WTC11 (cell line): ENCODE data around the gene DUSP2. TPM values are rescaled to one million over a fixed set of nuclear protein-coding genes. Genes with fewer than 3 reads are reported as not detected.

ENCODE experiments used
- ATAC-seq: fragments of 200-7000 bp; cut with Tn5 transposase; 2 replicates; pipeline ENCODE4 v1.10.0; 2021; ENCODE audit warnings: mild to moderate bottlenecking, moderate library complexity
- CTCF ChIA-PET: fragments of 300-600 bp; sonication (Branson Sonifier 250); formaldehyde crosslinking; loops from one replicate; lab custom pipeline; 2021; ENCODE audit warnings: antibody characterized with exemption; lab: Charles Lee
- POLR2A ChIA-PET: fragments of 350-600 bp; sonication (Branson Sonifier 250); formaldehyde crosslinking; loops from one replicate; lab custom pipeline; 2021; ENCODE audit warnings: antibody characterized with exemption; lab: Charles Lee
- DNase-seq: peaks from one replicate; pipeline ENCODE4 v3.0.0; 2021; ENCODE audit warnings: low spot score
- H3K27ac Mint-ChIP-seq: 2 replicates; pipeline ENCODE4 v1.8.0; 2021; ENCODE audit warnings: mixed read lengths
- H3K27me3 Mint-ChIP-seq: 2 replicates; pipeline ENCODE4 v1.8.0; 2021; ENCODE audit warnings: low read depth, mild to moderate bottlenecking, moderate library complexity, mixed read lengths
- H3K36me3 Mint-ChIP-seq: 2 replicates; pipeline ENCODE4 v1.8.0; 2021; ENCODE audit warnings: mixed read lengths
- H3K4me1 Mint-ChIP-seq: 2 replicates; pipeline ENCODE4 v1.8.0; 2022; ENCODE audit warnings: mixed read lengths
- H3K4me3 Mint-ChIP-seq: 2 replicates; pipeline ENCODE4 v1.8.0; 2021; ENCODE audit warnings: mild to moderate bottlenecking, moderate library complexity, mixed read lengths
- H3K9me3 Mint-ChIP-seq: 2 replicates; pipeline ENCODE4 v1.8.0; 2021; ENCODE audit warnings: mixed read lengths
- AFF4 ChIP-seq: sonication (generic); formaldehyde crosslinking; IDR thresholded peaks from 2 replicates; pipeline ENCODE4 v1.8.1; 2023; ENCODE audit warnings: mild to moderate bottlenecking, missing genetic modification reagents, borderline replicate concordance
- EMX1 ChIP-seq: fragments of 250-450 bp; sonication (Bioruptor Pico); IDR thresholded peaks from 2 replicates; pipeline ENCODE4 v1.8.0; 2021; ENCODE audit warnings: mild to moderate bottlenecking
- ETV6 ChIP-seq: sonication (generic); formaldehyde crosslinking; IDR thresholded peaks from 2 replicates; pipeline ENCODE4 v1.8.1; 2022; ENCODE audit warnings: mild to moderate bottlenecking, missing genetic modification reagents
- FOXP4 ChIP-seq: sonication (generic); formaldehyde crosslinking; IDR thresholded peaks from 2 replicates; pipeline ENCODE4 v1.8.0; 2022; ENCODE audit warnings: mild to moderate bottlenecking, missing genetic modification reagents
- IRF1 ChIP-seq: sonication (generic); formaldehyde crosslinking; IDR thresholded peaks from 2 replicates; pipeline ENCODE4 v1.8.0; 2023; ENCODE audit warnings: missing genetic modification reagents
- IRF2 ChIP-seq: sonication (generic); formaldehyde crosslinking; IDR thresholded peaks from 2 replicates; pipeline ENCODE4 v1.8.0; 2022; ENCODE audit warnings: low read depth, missing genetic modification reagents, borderline replicate concordance
- MYBL2 ChIP-seq: sonication (generic); formaldehyde crosslinking; IDR thresholded peaks from 2 replicates; pipeline ENCODE4 v1.8.1; 2023; ENCODE audit warnings: mild to moderate bottlenecking, moderate library complexity, missing genetic modification reagents
- SP1 ChIP-seq: sonication (generic); formaldehyde crosslinking; conservative IDR thresholded peaks from 2 replicates; pipeline ENCODE4 v1.8.1; 2022; ENCODE audit warnings: missing genetic modification reagents
- TCF7 ChIP-seq: sonication (generic); formaldehyde crosslinking; IDR thresholded peaks from 2 replicates; pipeline ENCODE4 v1.8.0; 2022; ENCODE audit warnings: mild to moderate bottlenecking, low read depth, missing genetic modification reagents, moderate library complexity
- USF1 ChIP-seq: sonication (generic); formaldehyde crosslinking; IDR thresholded peaks from 2 replicates; pipeline ENCODE4 v1.8.0; 2022; ENCODE audit warnings: mild to moderate bottlenecking, missing genetic modification reagents
- ZNF317 ChIP-seq: sonication (generic); formaldehyde crosslinking; IDR thresholded peaks from 2 replicates; pipeline ENCODE4 v1.8.1; 2023; ENCODE audit warnings: low read depth, mild to moderate bottlenecking, moderate library complexity, missing genetic modification reagents, borderline replicate concordance
- total RNA-seq: library from RNA; stranded (reverse); gene quantifications from 3 replicates; pipeline ENCODE4 v1.2.3, GENCODE V29; 2021

The DUSP2 gene
- total RNA-seq, 1 experiment from 2014 or later: 4.7 TPM

- H3K4me3 Mint-ChIP-seq: peak overlapping the region; percentile 75
- H3K27ac Mint-ChIP-seq: no peak overlapping the region
Observed at GRCh38 chr2:96115631-96116423, 29.4 kb downstream of the DUSP2 start.

GRCh38 chr2:96114903-96115581 is 30.2 kb downstream of the DUSP2 start:
- H3K4me1 Mint-ChIP-seq: peaks cover 23% of the 10 kb centered on the region
- no peaks in the 10 kb centered on the region for H3K9me3 Mint-ChIP-seq
- no peaks in the 10 kb centered on the region for H3K36me3 Mint-ChIP-seq
- TF ChIP-seq EMX1: no peak
- DNase-seq: no peak
- no peak for ATAC-seq
- H3K4me3 Mint-ChIP-seq: peak overlapping the region; percentile 75
- peaks cover 37% of the 10 kb centered on the region for H3K27me3 Mint-ChIP-seq
- H3K27ac Mint-ChIP-seq: no peak overlapping the region
- CTCF ChIA-PET: interaction anchor here (1.2 to 4.3 kb wide), 4 partner anchors 23 to 152 kb away, joined by 7 to 49 read pairs (median 24); partner anchors contain the start of gene ASTL
- POLR2A ChIA-PET: no interaction called here

More at GRCh38 chr2:96115631-96116423, 29.4 kb downstream of the DUSP2 start:
- CTCF ChIA-PET: interaction anchor here (0.6 to 4.3 kb wide), 17 partner anchors 12 to 151 kb away, joined by 3 to 49 read pairs (median 7); partner anchors contain the start of genes ANKRD36C and ASTL
- TF ChIP-seq MYBL2 (CRISPR knock-in tag) (peak; percentile 81; the same call in 1 of the 2 replicates), IRF1 (peak; percentile 34; the same call in 1 of the 2 replicates), ZNF317 (CRISPR knock-in tag) (peak; percentile 69; the same call in 1 of the 2 replicates), TCF7 (CRISPR knock-in tag) (no peak), SP1 (no peak)
- ATAC-seq: peak; percentile 11
- H3K9me3 Mint-ChIP-seq: no peaks in the 10 kb centered on the region
- peaks cover 28% of the 10 kb centered on the region for H3K4me1 Mint-ChIP-seq
- no peak for DNase-seq
- POLR2A ChIA-PET: interaction anchor here (0.9 kb wide), 1 partner anchor 22 kb away, joined by 3 read pairs; the partner anchor contains the start of gene ASTL
- H3K27me3 Mint-ChIP-seq: peaks cover 37% of the 10 kb centered on the region
- H3K36me3 Mint-ChIP-seq: no peaks in the 10 kb centered on the region

- TF ChIP-seq FOXP4 (CRISPR knock-in tag) (no peak), ETV6 (CRISPR knock-in tag) (no peak), AFF4 (CRISPR knock-in tag) (no peak), MYBL2 (CRISPR knock-in tag) (no peak), USF1 (CRISPR knock-in tag) (no peak), IRF2 (no peak)
- POLR2A ChIA-PET: no interaction called here
- no peaks in the 10 kb centered on the region for H3K36me3 Mint-ChIP-seq
- no peak overlapping the region; the same call in 1 of the 2 replicates for H3K4me3 Mint-ChIP-seq
- H3K9me3 Mint-ChIP-seq: no peaks in the 10 kb centered on the region
- ATAC-seq (no peak), DNase-seq (no peak)
- peaks cover 22% of the 10 kb centered on the region for H3K4me1 Mint-ChIP-seq
- peaks cover 37% of the 10 kb centered on the region for H3K27me3 Mint-ChIP-seq
- CTCF ChIA-PET: interaction anchor here (1.2 to 4.3 kb wide), 4 partner anchors 16 to 59 kb away, joined by 3 to 36 read pairs (median 10); no protein-coding TSS in a partner anchor
- H3K27ac Mint-ChIP-seq: no peak overlapping the region
Observed at GRCh38 chr2:96114546-96114902, 30.7 kb downstream of the DUSP2 start.
